ENCODE measurements around the gene RBFOX1.

Gene RBFOX1

GRCh38 chr16:7332611-7333010 lies at the start of gene RBFOX1:
TSS of gene RBFOX1 (plus strand) at chr16:7332845.
- H3K36me3 ChIP-seq: no peaks in the 10 kb centered on the region
- no peak for TF ChIP-seq Cebpa-rat (IDR thresholded peaks at IDR 0.05)
- H4K20me1 ChIP-seq: no peaks in the 10 kb centered on the region
- H3K9me3 ChIP-seq: no peaks in the 10 kb centered on the region
- H3K4me2 ChIP-seq: peak within 1 kb of the TSS; percentile 7
- H3K4me1 ChIP-seq: peaks cover 9% of the 10 kb centered on the region
- H3K27me3 ChIP-seq: no peaks in the 10 kb centered on the region
- H3K4me3 ChIP-seq: no peak within 1 kb of the TSS
- no peak within 1 kb of the TSS for H3K27ac ChIP-seq
- H3K9ac ChIP-seq: no peak within 1 kb of the TSS

GRCh38 chr16:7284780-7285179 lies 47.9 kb upstream of the RBFOX1 start:
- peaks cover 15% of the 10 kb centered on the region for H3K4me1 ChIP-seq
- no peak for TF ChIP-seq Cebpa-rat (IDR thresholded peaks at IDR 0.05)
- H3K36me3 ChIP-seq: no peaks in the 10 kb centered on the region
- no peak overlapping the region for H3K9ac ChIP-seq
- no peaks in the 10 kb centered on the region for H4K20me1 ChIP-seq
- no peaks in the 10 kb centered on the region for H3K27me3 ChIP-seq
- H3K4me3 ChIP-seq: no peak overlapping the region
- no peak overlapping the region for H3K4me2 ChIP-seq
- no peak overlapping the region for H3K27ac ChIP-seq
- peaks cover 8% of the 10 kb centered on the region; the same call in 1 of the 2 replicates for H3K9me3 ChIP-seq

- Histone ChIP-seq H4K20me1 (no peaks in the 10 kb centered on the region), H3K36me3 (no peaks in the 10 kb centered on the region), H3K4me1 (peaks cover 15% of the 10 kb centered on the region), H3K27ac (no peak overlapping the region), H3K4me3 (no peak overlapping the region), H3K9me3 (peaks cover 8% of the 10 kb centered on the region; the same call in 1 of the 2 replicates), H3K27me3 (no peaks in the 10 kb centered on the region), H3K4me2 (no peak overlapping the region), H3K9ac (no peak overlapping the region)
- no peak for TF ChIP-seq Cebpa-rat (IDR thresholded peaks at IDR 0.05)
These were observed 47.1 kb upstream of the RBFOX1 start for GRCh38 chr16:7285520-7285919.

GRCh38 chr16:7289299-7289698 lies 43.3 kb upstream of the RBFOX1 start:
- no peaks in the 10 kb centered on the region for H3K27me3 ChIP-seq
- H3K4me3 ChIP-seq: no peak overlapping the region
- H3K9ac ChIP-seq: no peak overlapping the region
- no peak for TF ChIP-seq Cebpa-rat (IDR thresholded peaks at IDR 0.05)
- H3K27ac ChIP-seq: no peak overlapping the region
- H3K36me3 ChIP-seq: no peaks in the 10 kb centered on the region
- H3K9me3 ChIP-seq: peaks cover 8% of the 10 kb centered on the region; the same call in 1 of the 2 replicates
- no peak overlapping the region for H3K4me2 ChIP-seq
- H4K20me1 ChIP-seq: no peaks in the 10 kb centered on the region
- H3K4me1 ChIP-seq: no peaks in the 10 kb centered on the region

GRCh38 chr16:7290682-7291081 lies 42.0 kb upstream of the RBFOX1 start:
- H3K27me3 ChIP-seq: no peaks in the 10 kb centered on the region
- no peaks in the 10 kb centered on the region for H3K36me3 ChIP-seq
- no peak for TF ChIP-seq Cebpa-rat (IDR thresholded peaks at IDR 0.05)
- H4K20me1 ChIP-seq: no peaks in the 10 kb centered on the region
- H3K9me3 ChIP-seq: peaks cover 2% of the 10 kb centered on the region; the same call in 1 of the 2 replicates
- no peak overlapping the region for H3K9ac ChIP-seq
- H3K4me3 ChIP-seq: no peak overlapping the region
- no peak overlapping the region for H3K4me2 ChIP-seq
- no peak overlapping the region for H3K27ac ChIP-seq
- H3K4me1 ChIP-seq: no peaks in the 10 kb centered on the region

GRCh38 chr16:7294020-7294419 lies 38.6 kb upstream of the RBFOX1 start:
- Histone ChIP-seq H3K9me3 (no peaks in the 10 kb centered on the region), H3K27ac (no peak overlapping the region), H3K9ac (no peak overlapping the region), H3K27me3 (no peaks in the 10 kb centered on the region), H3K4me3 (no peak overlapping the region), H3K4me1 (no peaks in the 10 kb centered on the region), H3K4me2 (no peak overlapping the region), H4K20me1 (no peaks in the 10 kb centered on the region), H3K36me3 (no peaks in the 10 kb centered on the region)
- TF ChIP-seq Cebpa-rat (IDR thresholded peaks at IDR 0.05): no peak

GRCh38 chr16:7303052-7303610 lies 29.5 kb upstream of the RBFOX1 start:
- H3K36me3 ChIP-seq: no peaks in the 10 kb centered on the region
- H3K4me1 ChIP-seq: no peaks in the 10 kb centered on the region
- H3K4me3 ChIP-seq: no peak overlapping the region
- TF ChIP-seq Cebpa-rat (IDR thresholded peaks at IDR 0.05): no peak
- no peak overlapping the region for H3K9ac ChIP-seq
- no peaks in the 10 kb centered on the region for H3K27me3 ChIP-seq
- no peaks in the 10 kb centered on the region for H3K9me3 ChIP-seq
- no peak overlapping the region for H3K27ac ChIP-seq
- no peak overlapping the region for H3K4me2 ChIP-seq
- no peaks in the 10 kb centered on the region for H4K20me1 ChIP-seq

- no peaks in the 10 kb centered on the region for H4K20me1 ChIP-seq
- no peak overlapping the region for H3K27ac ChIP-seq
- no peaks in the 10 kb centered on the region for H3K36me3 ChIP-seq
- no peak overlapping the region for H3K4me2 ChIP-seq
- no peaks in the 10 kb centered on the region for H3K27me3 ChIP-seq
- H3K4me1 ChIP-seq: no peaks in the 10 kb centered on the region
- no peak overlapping the region for H3K9ac ChIP-seq
- H3K9me3 ChIP-seq: no peaks in the 10 kb centered on the region
- no peak overlapping the region for H3K4me3 ChIP-seq
- TF ChIP-seq Cebpa-rat (IDR thresholded peaks at IDR 0.05): no peak
These were observed 28.9 kb upstream of the RBFOX1 start for GRCh38 chr16:7303660-7304200.

- no peak for TF ChIP-seq Cebpa-rat (IDR thresholded peaks at IDR 0.05)
- no peaks in the 10 kb centered on the region for H3K4me1 ChIP-seq
- H3K9me3 ChIP-seq: no peaks in the 10 kb centered on the region
- H3K36me3 ChIP-seq: no peaks in the 10 kb centered on the region
- no peak overlapping the region for H3K9ac ChIP-seq
- H3K27me3 ChIP-seq: no peaks in the 10 kb centered on the region
- H3K4me2 ChIP-seq: no peak overlapping the region
- H4K20me1 ChIP-seq: no peaks in the 10 kb centered on the region
- H3K27ac ChIP-seq: no peak overlapping the region
- H3K4me3 ChIP-seq: no peak overlapping the region
These were observed 28.4 kb upstream of the RBFOX1 start for GRCh38 chr16:7304279-7304678.

GRCh38 chr16:7304958-7305357 lies 27.7 kb upstream of the RBFOX1 start:
- TF ChIP-seq Cebpa-rat (IDR thresholded peaks at IDR 0.05): no peak
- Histone ChIP-seq H3K27ac (no peak overlapping the region), H3K4me2 (no peak overlapping the region), H3K4me1 (no peaks in the 10 kb centered on the region), H3K9ac (no peak overlapping the region), H3K9me3 (no peaks in the 10 kb centered on the region), H3K4me3 (no peak overlapping the region), H3K36me3 (no peaks in the 10 kb centered on the region), H3K27me3 (no peaks in the 10 kb centered on the region), H4K20me1 (no peaks in the 10 kb centered on the region)

- Histone ChIP-seq H3K36me3 (no peaks in the 10 kb centered on the region), H3K9ac (no peak overlapping the region), H3K27me3 (no peaks in the 10 kb centered on the region), H3K4me2 (no peak overlapping the region), H4K20me1 (no peaks in the 10 kb centered on the region), H3K4me1 (no peaks in the 10 kb centered on the region), H3K9me3 (no peaks in the 10 kb centered on the region), H3K4me3 (no peak overlapping the region), H3K27ac (no peak overlapping the region)
- TF ChIP-seq Cebpa-rat (IDR thresholded peaks at IDR 0.05): no peak
These were observed 19.5 kb upstream of the RBFOX1 start for GRCh38 chr16:7313170-7313569.
